Trophoblast cell (in vitro differentiated cells and primary cell): Measurements from ENCODE around the gene PRSS16.

Experiments used
- DNase-seq, 2 donors: peaks; one replicate each; pipeline ENCODE4 v3.0.0-alpha.2; 2016
- H2AFZ ChIP-seq: 2 replicates; pipeline ENCODE4 v1.6.1; 2013; ENCODE audit warnings: low read length, moderate library complexity, mild to moderate bottlenecking; ENCODE audit not compliant: insufficient read depth, poor library complexity
- H2AK5ac ChIP-seq: 2 replicates; pipeline ENCODE4 v1.6.1; 2013; ENCODE audit warnings: mild to moderate bottlenecking, low read length
- H2BK120ac ChIP-seq: 2 replicates; pipeline ENCODE4 v1.6.1; 2013; ENCODE audit warnings: low read length, mild to moderate bottlenecking, moderate library complexity; ENCODE audit not compliant: insufficient read depth, poor library complexity
- H2BK12ac ChIP-seq: 2 replicates; pipeline ENCODE4 v1.6.1; 2013; ENCODE audit warnings: mild to moderate bottlenecking, low read length, moderate library complexity
- H2BK5ac ChIP-seq: 2 replicates; pipeline ENCODE4 v1.6.1; 2013; ENCODE audit warnings: low read length, low read depth, moderate library complexity, mild to moderate bottlenecking; ENCODE audit not compliant: poor library complexity
- H3K14ac ChIP-seq: 2 replicates; pipeline ENCODE4 v1.6.1; 2013; ENCODE audit warnings: mild to moderate bottlenecking, low read length
- H3K18ac ChIP-seq: 2 replicates; pipeline ENCODE4 v1.6.1; 2013; ENCODE audit warnings: mild to moderate bottlenecking, low read length
- H3K23ac ChIP-seq: 2 replicates; pipeline ENCODE4 v1.6.1; 2013; ENCODE audit warnings: low read length
- H3K27ac ChIP-seq: 2 replicates; pipeline ENCODE4 v1.5.1; 2013; ENCODE audit warnings: low read depth, mild to moderate bottlenecking, inconsistent platforms, low read length, moderate library complexity
- H3K27me3 ChIP-seq: 2 replicates; pipeline ENCODE4 v1.6.1; 2013; ENCODE audit warnings: inconsistent platforms, mild to moderate bottlenecking, low read length, moderate library complexity; ENCODE audit not compliant: insufficient read depth
- H3K36me3 ChIP-seq, 2 experiments: 1 replicate in 1 of 2; 2 replicates in 1 of 2; pipeline ENCODE4 v1.6.1; 2013; ENCODE audit warnings: low read length in 2 of 2, mild to moderate bottlenecking in 2 of 2, moderate library complexity in 1 of 2; ENCODE audit not compliant: insufficient read depth in 2 of 2, control insufficient read depth in 1 of 2
- H3K4ac ChIP-seq: 2 replicates; pipeline ENCODE4 v1.6.1; 2013; ENCODE audit warnings: low read depth, mild to moderate bottlenecking, low read length, moderate library complexity
- H3K4me1 ChIP-seq, 2 experiments: 1 replicate in 1 of 2; 2 replicates in 1 of 2; pipeline ENCODE4 v1.6.1; 2013; ENCODE audit warnings: low read length in 2 of 2, mild to moderate bottlenecking in 2 of 2, moderate library complexity in 1 of 2; ENCODE audit not compliant: insufficient read depth in 2 of 2, control insufficient read depth in 1 of 2
- H3K4me2 ChIP-seq: 2 replicates; pipeline ENCODE4 v1.6.1; 2013; ENCODE audit warnings: inconsistent platforms, mild to moderate bottlenecking, low read length, moderate library complexity
- H3K4me3 ChIP-seq: 2 replicates; pipeline ENCODE4 v1.5.1; 2013; ENCODE audit warnings: mild to moderate bottlenecking, low read depth, low read length, inconsistent platforms
- H3K79me1 ChIP-seq: one replicate; pipeline ENCODE4 v1.6.1; 2013; ENCODE audit warnings: low read length
- H3K79me2 ChIP-seq: 2 replicates; pipeline ENCODE4 v1.6.1; 2013; ENCODE audit warnings: low read length, mild to moderate bottlenecking; ENCODE audit not compliant: control insufficient read depth, insufficient read depth, poor library complexity
- H3K9ac ChIP-seq: 2 replicates; pipeline ENCODE4 v1.6.1; 2013; ENCODE audit warnings: mild to moderate bottlenecking, low read length
- H3K9me3 ChIP-seq: 2 replicates; pipeline ENCODE4 v1.6.1; 2013; ENCODE audit warnings: low read depth, mild to moderate bottlenecking, control low read depth, inconsistent platforms, low read length; ENCODE audit not compliant: insufficient read depth
- H4K12ac ChIP-seq: 2 replicates; pipeline ENCODE4 v1.6.1; 2013; ENCODE audit warnings: low read depth, mild to moderate bottlenecking, low read length, moderate library complexity
- H4K8ac ChIP-seq: 2 replicates; pipeline ENCODE4 v1.6.1; 2013; ENCODE audit warnings: low read depth, mild to moderate bottlenecking, low read length, moderate library complexity
- H4K91ac ChIP-seq: one replicate; pipeline ENCODE4 v1.6.1; 2013; ENCODE audit warnings: low read depth, mild to moderate bottlenecking, low read length, moderate library complexity
- WGBS: extraction: QIAGEN DNeasy Blood & Tissue Kit; methylation state at CpG from one replicate; pipeline ENCODE4 v1.1.7; 2013; ENCODE audit warnings: missing lambda C conversion rate; ENCODE audit not compliant: insufficient read length, insufficient coverage; ENCODE audit errors: extremely low coverage; 5-methylcytosine and 5-hydroxymethylcytosine counted together

Gene PRSS16

GRCh38 chr6:27296106-27296783 is 48.7 kb downstream of the PRSS16 start:
- H3K4ac ChIP-seq, result no peak overlapping the region
- H4K8ac ChIP-seq, result peak overlapping the region; percentile 49
- no peak overlapping the region for H3K14ac ChIP-seq
- no peaks in the 10 kb centered on the region for H3K36me3 ChIP-seq
- H3K27me3 ChIP-seq, result no peaks in the 10 kb centered on the region
- no peak overlapping the region for H3K23ac ChIP-seq
- H3K4me2 ChIP-seq, result peak overlapping the region; percentile 70
- H2BK120ac ChIP-seq, result no peak overlapping the region
- no peaks in the 10 kb centered on the region for H3K79me1 ChIP-seq
- H3K9ac ChIP-seq, result no peak overlapping the region
- no peak overlapping the region for H4K91ac ChIP-seq
- H3K18ac ChIP-seq, result no peak overlapping the region
- H3K4me3 ChIP-seq, result peak overlapping the region; percentile 68
- peak overlapping the region; percentile 91 for H2AFZ ChIP-seq
- H3K9me3 ChIP-seq, result no peaks in the 10 kb centered on the region
- no peak overlapping the region for H2AK5ac ChIP-seq
- H3K4me1 ChIP-seq, result peaks cover 0 to 2% of the 10 kb centered on the region in 2 experiments
- H3K79me2 ChIP-seq, result no peaks in the 10 kb centered on the region
- H2BK12ac ChIP-seq, result no peak overlapping the region
- no CpG with 5 or more reads among the region's 27 CpGs for WGBS
- no peak overlapping the region for H3K27ac ChIP-seq
- DNase-seq, result peak; percentile 33 to 55
- H4K12ac ChIP-seq, result no peak overlapping the region
- no peak overlapping the region for H2BK5ac ChIP-seq

DNA sequence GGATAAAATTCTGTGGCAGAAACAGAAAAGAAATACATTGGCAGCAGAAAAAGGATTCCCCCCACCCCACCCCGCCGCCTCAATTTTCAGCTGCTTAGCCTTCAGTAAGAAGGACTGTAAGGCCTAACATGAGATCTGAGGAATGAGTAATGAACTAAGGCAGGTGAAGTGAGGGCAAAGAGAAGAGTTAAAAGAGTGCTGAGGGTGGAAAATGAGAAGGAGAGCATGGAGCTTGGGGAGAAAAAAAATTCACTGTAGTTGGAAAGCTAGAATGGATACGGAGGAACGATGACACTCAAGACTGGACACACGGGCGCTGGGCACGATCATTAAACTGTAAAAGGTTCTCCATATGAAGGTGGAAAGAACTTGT is 50.0 kb downstream of the PRSS16 start:
- Histone ChIP-seq H2BK12ac (no peak overlapping the region), H3K9ac (no peak overlapping the region), H3K4me3 (no peak overlapping the region), H3K27ac (no peak overlapping the region), H4K91ac (no peak overlapping the region), H3K27me3 (no peaks in the 10 kb centered on the region), H4K8ac (no peak overlapping the region), H3K14ac (no peak overlapping the region), H2BK5ac (no peak overlapping the region), H2AK5ac (no peak overlapping the region), H3K9me3 (no peaks in the 10 kb centered on the region), H3K18ac (no peak overlapping the region), H3K79me2 (no peaks in the 10 kb centered on the region), H2AFZ (no peak overlapping the region), H3K36me3 (no peaks in the 10 kb centered on the region), H3K23ac (no peak overlapping the region), H3K4ac (no peak overlapping the region), H4K12ac (no peak overlapping the region), H3K79me1 (no peaks in the 10 kb centered on the region), H3K4me1 (peaks cover 0 to 2% of the 10 kb centered on the region in 2 experiments), H2BK120ac (no peak overlapping the region), H3K4me2 (peak overlapping the region; percentile 62)
- no peak for DNase-seq
- no CpG with 5 or more reads among the region's 7 CpGs for WGBS

- Histone ChIP-seq H3K4me1 (peaks cover 0 to 2% of the 10 kb centered on the region in 2 experiments), H3K27me3 (no peaks in the 10 kb centered on the region)
- no CpG with 5 or more reads among the region's 22 CpGs for WGBS
Observed at GRCh38 chr6:27297857-27298730, 50.6 kb downstream of the PRSS16 start.

GRCh38 chr6:27303613-27304272 is 56.2 kb downstream of the PRSS16 start:
- Histone ChIP-seq H3K23ac (no peak overlapping the region), H2BK120ac (no peak overlapping the region), H3K14ac (no peak overlapping the region), H3K9me3 (no peaks in the 10 kb centered on the region), H3K79me1 (no peaks in the 10 kb centered on the region), H2BK5ac (no peak overlapping the region), H2AK5ac (no peak overlapping the region), H2AFZ (no peak overlapping the region), H3K18ac (no peak overlapping the region), H3K9ac (no peak overlapping the region), H3K79me2 (no peaks in the 10 kb centered on the region), H3K4me2 (no peak overlapping the region), H2BK12ac (no peak overlapping the region), H3K27ac (no peak overlapping the region), H3K4me3 (no peak overlapping the region), H3K4me1 (no peaks in the 10 kb centered on the region), H4K8ac (no peak overlapping the region), H3K27me3 (no peaks in the 10 kb centered on the region), H4K12ac (no peak overlapping the region), H4K91ac (no peak overlapping the region), H3K4ac (no peak overlapping the region), H3K36me3 (no peaks in the 10 kb centered on the region)
- no peak for DNase-seq
- no CpG with 5 or more reads among the region's 16 CpGs for WGBS

More at GRCh38 chr6:27297857-27298730, 50.6 kb downstream of the PRSS16 start:
- H2BK12ac ChIP-seq, result no peak overlapping the region
- no peaks in the 10 kb centered on the region for H3K79me2 ChIP-seq
- H2BK5ac ChIP-seq, result no peak overlapping the region
- no peak overlapping the region for H4K8ac ChIP-seq
- no peak overlapping the region for H2AFZ ChIP-seq
- no peak overlapping the region for H3K4me3 ChIP-seq
- no peak overlapping the region for H3K27ac ChIP-seq
- H3K14ac ChIP-seq, result no peak overlapping the region
- H3K4me2 ChIP-seq, result peak overlapping the region; percentile 62
- no peak overlapping the region for H3K18ac ChIP-seq
- no peak overlapping the region for H2BK120ac ChIP-seq
- H2AK5ac ChIP-seq, result no peak overlapping the region
- H3K23ac ChIP-seq, result no peak overlapping the region
- no peak overlapping the region for H4K91ac ChIP-seq
- H3K79me1 ChIP-seq, result no peaks in the 10 kb centered on the region
- H3K9ac ChIP-seq, result no peak overlapping the region
- no peak overlapping the region for H4K12ac ChIP-seq
- H3K36me3 ChIP-seq, result no peaks in the 10 kb centered on the region
- peak in 1 of 2 donors; percentile 52 for DNase-seq
- no peak overlapping the region for H3K4ac ChIP-seq
- no peaks in the 10 kb centered on the region for H3K9me3 ChIP-seq
